WI38 (cell line): ENCODE measurements around the gene NDUFV2.

Source experiments
- H3K4me3 ChIP-seq: 2 replicates; pipeline ENCODE4 v1.5.1; 2011; ENCODE audit warnings: low read depth, mild to moderate bottlenecking, control low read depth, low read length
- TF ChIP-seq, protein P1 (sequence below): IDR thresholded peaks from 2 replicates; pipeline ENCODE4 v1.5.1; 2012; ENCODE audit warnings: low read depth, mild to moderate bottlenecking, control low read depth, low read length

The NDUFV2 gene

DNA sequence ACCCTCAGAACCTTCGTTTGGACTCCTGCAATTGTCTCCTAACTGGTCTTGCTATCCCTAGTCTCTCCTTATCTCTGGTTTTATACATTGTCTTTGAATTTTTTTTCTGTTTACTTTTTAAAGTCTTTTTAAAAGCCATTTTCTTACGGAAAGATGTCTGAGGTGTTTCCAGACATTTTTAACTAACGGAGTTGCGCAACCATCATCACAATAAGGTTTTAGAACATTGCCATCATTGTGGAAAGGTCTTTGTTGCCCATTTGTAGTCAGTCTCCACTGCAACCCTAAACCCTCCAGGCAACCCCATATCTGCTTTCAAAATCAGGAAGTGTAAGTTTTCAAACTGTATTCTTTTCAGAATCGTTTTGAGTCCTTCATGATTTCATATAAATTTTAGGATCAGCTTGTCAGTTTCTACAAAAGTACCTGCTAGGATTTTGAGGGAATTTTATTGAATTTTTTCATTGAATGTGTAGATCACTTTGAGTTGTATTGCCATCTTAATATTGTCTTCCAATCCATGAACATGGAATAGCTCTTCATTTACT, 80.4 kb downstream of the NDUFV2 start:
- TF ChIP-seq, protein P1, sequence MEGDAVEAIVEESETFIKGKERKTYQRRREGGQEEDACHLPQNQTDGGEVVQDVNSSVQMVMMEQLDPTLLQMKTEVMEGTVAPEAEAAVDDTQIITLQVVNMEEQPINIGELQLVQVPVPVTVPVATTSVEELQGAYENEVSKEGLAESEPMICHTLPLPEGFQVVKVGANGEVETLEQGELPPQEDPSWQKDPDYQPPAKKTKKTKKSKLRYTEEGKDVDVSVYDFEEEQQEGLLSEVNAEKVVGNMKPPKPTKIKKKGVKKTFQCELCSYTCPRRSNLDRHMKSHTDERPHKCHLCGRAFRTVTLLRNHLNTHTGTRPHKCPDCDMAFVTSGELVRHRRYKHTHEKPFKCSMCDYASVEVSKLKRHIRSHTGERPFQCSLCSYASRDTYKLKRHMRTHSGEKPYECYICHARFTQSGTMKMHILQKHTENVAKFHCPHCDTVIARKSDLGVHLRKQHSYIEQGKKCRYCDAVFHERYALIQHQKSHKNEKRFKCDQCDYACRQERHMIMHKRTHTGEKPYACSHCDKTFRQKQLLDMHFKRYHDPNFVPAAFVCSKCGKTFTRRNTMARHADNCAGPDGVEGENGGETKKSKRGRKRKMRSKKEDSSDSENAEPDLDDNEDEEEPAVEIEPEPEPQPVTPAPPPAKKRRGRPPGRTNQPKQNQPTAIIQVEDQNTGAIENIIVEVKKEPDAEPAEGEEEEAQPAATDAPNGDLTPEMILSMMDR = no peak
- no peak overlapping the region for H3K4me3 ChIP-seq
